Esophagus muscularis mucosa (tissue), 4 donors: ENCODE measurements around the gene STOM. TPM values are rescaled to one million over a fixed set of nuclear protein-coding genes. Genes with fewer than 3 reads are reported as not detected.
A peak's percentile ranks its signal among the peaks of the same experiment; 100 is the strongest.

ENCODE experiments used
- DNase-seq: peaks from one replicate; pipeline ENCODE4 v3.0.0-alpha.2; 2017; ENCODE audit errors: extremely low spot score
- H3K27ac ChIP-seq, 4 donors: fragments of 200-600 bp; sonication (generic); replicated peaks in 1 of 4; 1 replicate in 3 of 4; 2 replicates in 1 of 4; pipeline ENCODE4 v1.5.1; 2016 to 2019; ENCODE audit warnings: mild to moderate bottlenecking in 1 of 4
- H3K27me3 ChIP-seq, 4 donors: fragments of 200-600 bp; sonication (generic); one replicate each; pipeline versions ENCODE4 v1.5.1 to v1.6.0; 2016 to 2019
- H3K36me3 ChIP-seq, 4 donors: fragments of 200-600 bp; sonication (generic); one replicate each; pipeline ENCODE4 v1.5.1; 2016 to 2019
- H3K4me1 ChIP-seq, 4 donors: fragments of 200-600 bp; sonication (generic); one replicate each; pipeline ENCODE4 v1.5.1; 2016 to 2019
- H3K4me3 ChIP-seq, 4 donors: fragments of 200-600 bp; sonication (generic); 1 replicate in 2 of 4; 2 replicates in 2 of 4; pipeline ENCODE4 v1.5.1; 2016 to 2019; ENCODE audit warnings: mild to moderate bottlenecking in 4 of 4, moderate library complexity in 1 of 4
- H3K9me3 ChIP-seq, 4 donors: fragments of 200-600 bp; sonication (generic); 1 replicate in 3 of 4; 2 replicates in 1 of 4; pipeline ENCODE4 v1.5.1; 2016 to 2019
- CTCF ChIP-seq, 3 experiments: fragments of 200-600 bp in 2 of 3; fragments of 450-650 bp in 1 of 3; sonication (generic) in 2 of 3; IDR thresholded peaks; one replicate each; pipeline ENCODE4 v1.5.1; 2017 to 2019; ENCODE audit warnings: antibody characterized with exemption in 3 of 3, mild to moderate bottlenecking in 2 of 3, moderate library complexity in 1 of 3
- EP300 ChIP-seq: sonication (generic); formaldehyde crosslinking; IDR thresholded peaks from one replicate; pipeline ENCODE4 v1.6.1; 2017; ENCODE audit warnings: antibody characterized with exemption
- POLR2A ChIP-seq: fragments of 450-650 bp; IDR thresholded peaks from one replicate; pipeline ENCODE4 v1.6.1; 2017; ENCODE audit warnings: antibody characterized with exemption, moderate library complexity, mild to moderate bottlenecking, low read depth
- POLR2AphosphoS5 ChIP-seq, 2 donors: sonication (generic); formaldehyde crosslinking; IDR thresholded peaks; one replicate each; pipeline ENCODE4 v1.6.1; 2017; ENCODE audit warnings: antibody characterized with exemption in 2 of 2
- WGBS: methylation state at CpG from one replicate; pipeline ENCODE4 v1.1.5; 2018; 5-methylcytosine and 5-hydroxymethylcytosine counted together
- intact Hi-C: fragments of 100-400 bp; cut with DNase I; formaldehyde crosslinking; loops from one replicate; pipeline ENCODE4 v1.15.1; 2023
- total RNA-seq, 4 donors: library from RNA; depleted of rRNA; stranded (reverse); fragments of >200 nt; gene quantifications; one replicate each; pipeline versions ENCODE4 v1.1.0 to v1.2.1, GENCODE V29; 2016

Gene STOM
- total RNA-seq, 4 donors from 2014 or later, result 250 to 554 (median 444) TPM

GRCh38 chr9:121348221-121348620 is 21.8 kb downstream of the STOM start:
- Histone ChIP-seq H3K36me3 (peaks cover 17 to 87% (median 70%) of the 10 kb centered on the region in 4 donors), H3K27me3 (no peaks in the 10 kb centered on the region), H3K4me1 (peaks cover 78 to 100% (median 98%) of the 10 kb centered on the region in 4 donors), H3K9me3 (no peaks in the 10 kb centered on the region), H3K27ac (peak overlapping the region; percentile 76 to 97 (median 88)), H3K4me3 (no peak overlapping the region)
- no peak for TF ChIP-seq POLR2A
- TF ChIP-seq EP300, result no peak
- TF ChIP-seq POLR2AphosphoS5 (IDR thresholded peaks at IDR 0.05), result no peak
- 71% methylated on average over 3 of the region's 3 CpGs for WGBS
- DNase-seq, result no peak
- intact Hi-C loops, result no loop called here

GRCh38 chr9:121345070-121345469 is 25.0 kb downstream of the STOM start:
- Histone ChIP-seq H3K27ac (peak overlapping the region; percentile 57 to 76 (median 67)), H3K27me3 (no peaks in the 10 kb centered on the region), H3K36me3 (peaks cover 26 to 98% (median 79%) of the 10 kb centered on the region in 4 donors), H3K4me3 (no peak overlapping the region), H3K4me1 (peaks cover 46 to 97% (median 89%) of the 10 kb centered on the region in 4 donors), H3K9me3 (no peaks in the 10 kb centered on the region)
- TF ChIP-seq EP300, result no peak
- TF ChIP-seq POLR2AphosphoS5 (IDR thresholded peaks at IDR 0.05), result no peak
- TF ChIP-seq POLR2A, result no peak
- no peak for TF ChIP-seq CTCF (IDR thresholded peaks at IDR 0.05)
- intact Hi-C loops, result no loop called here
- DNase-seq, result no peak
- WGBS, result 74% methylated on average over 3 of the region's 3 CpGs

GRCh38 chr9:121344184-121344583 is 25.9 kb downstream of the STOM start:
- no peak overlapping the region for H3K4me3 ChIP-seq
- H3K9me3 ChIP-seq, result no peaks in the 10 kb centered on the region
- peak overlapping the region; percentile 57 to 76 (median 67) for H3K27ac ChIP-seq
- no peaks in the 10 kb centered on the region for H3K27me3 ChIP-seq
- TF ChIP-seq POLR2AphosphoS5 (IDR thresholded peaks at IDR 0.05) (no peak), EP300 (no peak), CTCF (IDR thresholded peaks at IDR 0.05) (no peak), POLR2A (no peak)
- DNase-seq, result no peak
- intact Hi-C loops, result no loop called here
- H3K4me1 ChIP-seq, result peaks cover 37 to 95% (median 83%) of the 10 kb centered on the region in 4 donors
- peaks cover 33 to 100% (median 84%) of the 10 kb centered on the region in 4 donors for H3K36me3 ChIP-seq
- 52% methylated on average over 4 of the region's 4 CpGs for WGBS

- Histone ChIP-seq H3K27ac (peak overlapping the region; percentile 2 to 57 (median 28)), H3K27me3 (no peaks in the 10 kb centered on the region), H3K4me1 (peaks cover 18 to 62% (median 52%) of the 10 kb centered on the region in 4 donors), H3K9me3 (no peaks in the 10 kb centered on the region), H3K36me3 (peaks cover 28 to 100% (median 80%) of the 10 kb centered on the region in 4 donors), H3K4me3 (no peak overlapping the region)
- intact Hi-C loops, result no loop called here
- 94% methylated on average over 6 of the region's 6 CpGs for WGBS
- DNase-seq, result no peak
- TF ChIP-seq POLR2AphosphoS5 (IDR thresholded peaks at IDR 0.05) (no peak), CTCF (IDR thresholded peaks at IDR 0.05) (no peak), POLR2A (no peak), EP300 (no peak)
These were observed 29.2 kb downstream of the STOM start for GRCh38 chr9:121340676-121341392.

GRCh38 chr9:121339437-121339836 is 30.6 kb downstream of the STOM start:
- intact Hi-C loops, result no loop called here
- WGBS, result 85% methylated on average over 2 of the region's 2 CpGs
- Histone ChIP-seq H3K4me1 (peaks cover 6 to 57% (median 40%) of the 10 kb centered on the region in 4 donors), H3K27me3 (no peaks in the 10 kb centered on the region), H3K4me3 (no peak overlapping the region), H3K36me3 (peaks cover 28 to 99% (median 76%) of the 10 kb centered on the region in 4 donors), H3K9me3 (no peaks in the 10 kb centered on the region), H3K27ac (peak overlapping the region; percentile 1 to 57 (median 34))
- no peak for TF ChIP-seq CTCF (IDR thresholded peaks at IDR 0.05)
- no peak for TF ChIP-seq POLR2A
- TF ChIP-seq EP300, result no peak
- no peak for TF ChIP-seq POLR2AphosphoS5 (IDR thresholded peaks at IDR 0.05)
- no peak for DNase-seq
